Measurements from ENCODE around the gene FAM20C.

GRCh38 chr7:173209-173918, 19.0 kb upstream of the FAM20C start:
- TF ChIP-seq, protein P1, sequence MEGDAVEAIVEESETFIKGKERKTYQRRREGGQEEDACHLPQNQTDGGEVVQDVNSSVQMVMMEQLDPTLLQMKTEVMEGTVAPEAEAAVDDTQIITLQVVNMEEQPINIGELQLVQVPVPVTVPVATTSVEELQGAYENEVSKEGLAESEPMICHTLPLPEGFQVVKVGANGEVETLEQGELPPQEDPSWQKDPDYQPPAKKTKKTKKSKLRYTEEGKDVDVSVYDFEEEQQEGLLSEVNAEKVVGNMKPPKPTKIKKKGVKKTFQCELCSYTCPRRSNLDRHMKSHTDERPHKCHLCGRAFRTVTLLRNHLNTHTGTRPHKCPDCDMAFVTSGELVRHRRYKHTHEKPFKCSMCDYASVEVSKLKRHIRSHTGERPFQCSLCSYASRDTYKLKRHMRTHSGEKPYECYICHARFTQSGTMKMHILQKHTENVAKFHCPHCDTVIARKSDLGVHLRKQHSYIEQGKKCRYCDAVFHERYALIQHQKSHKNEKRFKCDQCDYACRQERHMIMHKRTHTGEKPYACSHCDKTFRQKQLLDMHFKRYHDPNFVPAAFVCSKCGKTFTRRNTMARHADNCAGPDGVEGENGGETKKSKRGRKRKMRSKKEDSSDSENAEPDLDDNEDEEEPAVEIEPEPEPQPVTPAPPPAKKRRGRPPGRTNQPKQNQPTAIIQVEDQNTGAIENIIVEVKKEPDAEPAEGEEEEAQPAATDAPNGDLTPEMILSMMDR (IDR thresholded peaks at IDR 0.05 in 4 of 5, conservative IDR thresholded peaks at IDR 0.05 in 1 of 5): no peak
- TF ChIP-seq POLR2A (IDR thresholded peaks at IDR 0.05): no peak

Data from gastrocnemius medialis (tissue), 4 donors.